GM21528 (cell line): ENCODE measurements around the gene ATP10D.
"Not testable (repeated sequence)": the region's sequence is repeated elsewhere in the genome, so short reads cannot be mapped to it uniquely, and the experiment has no call there.

Experiments used
- ATAC-seq: cut with Tn5 transposase; IDR thresholded peaks from one replicate; pipeline ENCODE4 v1.9.1; 2021; ENCODE audit warnings: mild to moderate bottlenecking, moderate library complexity; ENCODE audit not compliant: unreplicated experiment, low FRiP score

Gene ATP10D

GRCh38 chr4:47532658-47533057 is 47.6 kb downstream of the ATP10D start:
- no peak for ATAC-seq

DNA sequence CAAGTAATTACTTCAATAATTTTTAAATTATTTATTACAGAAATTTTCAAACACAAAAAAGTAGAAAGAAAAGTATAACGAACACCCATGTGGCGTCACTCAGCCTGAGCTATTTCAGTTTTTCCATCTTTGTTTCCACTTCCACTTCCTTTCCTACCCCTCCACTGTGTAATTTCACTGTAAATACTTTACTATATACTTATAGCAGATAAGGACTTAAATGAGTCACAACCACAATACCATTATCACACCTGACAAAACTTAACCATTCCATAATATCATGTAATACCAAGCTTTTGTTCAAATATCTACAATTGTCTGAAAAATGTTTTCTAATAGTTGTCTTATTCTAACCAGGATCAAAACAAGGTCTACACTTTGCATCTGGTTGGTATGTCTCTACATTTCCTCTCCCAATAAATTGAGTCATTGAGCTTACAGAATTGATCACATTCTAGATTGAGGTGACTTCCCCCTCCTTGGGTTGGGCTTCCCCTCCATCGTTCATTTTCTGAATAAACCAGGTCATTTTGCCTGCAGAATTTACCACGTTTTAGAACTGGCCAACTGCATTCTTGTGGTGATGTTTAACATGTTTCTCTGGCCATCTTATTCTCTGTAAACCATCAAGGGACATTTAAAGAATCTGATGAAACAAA is 48.7 kb downstream of the ATP10D start:
- no peak for ATAC-seq

GRCh38 chr4:47534772-47535171 is 49.7 kb downstream of the ATP10D start:
- ATAC-seq = no peak

GRCh38 chr4:47535567-47536147 is 50.6 kb downstream of the ATP10D start:
- ATAC-seq = no peak

DNA sequence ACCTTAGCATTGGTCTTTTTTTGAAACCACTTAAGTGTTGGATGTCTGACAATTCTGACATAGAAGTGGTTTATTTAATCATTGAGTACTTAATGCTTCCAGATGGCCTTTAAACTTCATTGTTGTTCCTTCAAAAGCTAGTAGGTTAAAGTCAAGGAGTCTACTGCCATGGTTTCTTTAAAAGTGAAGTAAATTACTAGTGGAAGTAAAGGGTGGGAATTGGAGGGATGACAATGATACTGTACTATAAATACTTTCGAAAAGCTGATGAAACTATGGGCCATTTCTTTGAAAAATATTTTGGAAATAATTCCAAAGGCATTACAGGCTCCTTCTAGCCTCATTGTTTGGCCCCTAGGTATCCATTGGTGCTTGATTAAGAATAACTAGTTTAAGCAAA is 51.9 kb downstream of the ATP10D start:
- ATAC-seq = no peak

DNA sequence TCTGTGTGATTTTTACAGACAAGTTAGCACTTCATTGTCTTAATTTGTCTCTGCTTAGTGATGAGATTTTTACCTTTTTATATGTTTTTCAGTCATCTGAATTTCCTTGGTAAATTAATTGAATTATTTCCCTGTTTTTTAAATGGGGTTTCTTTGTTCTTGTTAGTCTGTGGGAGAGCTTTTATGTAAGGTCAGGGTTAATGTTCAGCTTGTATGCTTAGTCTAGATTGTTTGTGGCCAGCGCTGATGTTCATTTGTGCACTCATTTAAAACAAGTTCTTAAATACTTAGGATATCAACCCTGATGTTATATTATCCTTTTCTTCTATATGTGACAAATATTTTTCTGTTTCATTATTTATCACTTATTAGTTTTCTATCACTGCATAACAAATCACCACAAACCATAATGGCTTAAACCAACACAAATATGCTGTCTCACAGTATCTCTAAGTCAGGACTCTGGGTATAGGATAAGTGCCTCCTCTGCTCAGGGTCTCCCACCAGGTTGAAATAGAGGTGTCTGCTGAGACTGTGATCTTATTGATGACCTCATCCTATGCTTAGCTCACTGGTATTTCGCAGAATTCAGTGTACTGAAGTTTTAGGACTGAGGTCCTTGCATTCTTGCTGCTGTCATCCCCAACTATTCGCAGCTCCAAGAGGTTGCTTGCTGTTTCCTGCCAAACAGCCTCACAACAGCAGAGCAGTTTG is 53.2 kb downstream of the ATP10D start:
- no peak for ATAC-seq

GRCh38 chr4:47538825-47539154 is 53.7 kb downstream of the ATP10D start:
- ATAC-seq = no peak

- ATAC-seq = not testable (repeated sequence)
These were observed 57.6 kb downstream of the ATP10D start for GRCh38 chr4:47542640-47543039.

DNA sequence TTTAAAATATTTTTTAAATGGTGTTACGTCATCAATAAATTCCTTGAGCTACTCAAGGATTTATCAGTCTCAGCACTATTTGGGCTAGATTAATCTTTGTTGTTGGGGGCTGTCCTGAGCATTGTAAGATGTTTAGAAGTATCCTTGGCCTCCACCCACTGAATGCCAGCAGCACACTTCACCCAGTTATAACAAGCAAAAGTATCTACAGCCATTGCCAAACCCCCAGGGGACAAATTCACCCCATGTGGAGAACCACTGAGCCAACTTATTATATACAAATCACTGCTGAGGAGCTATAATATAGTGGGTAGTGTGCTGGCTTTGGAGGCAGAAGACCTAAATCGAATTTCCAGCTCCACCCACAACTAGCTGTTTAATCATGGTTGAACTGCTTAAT is 58.3 kb downstream of the ATP10D start:
- ATAC-seq = no peak

DNA sequence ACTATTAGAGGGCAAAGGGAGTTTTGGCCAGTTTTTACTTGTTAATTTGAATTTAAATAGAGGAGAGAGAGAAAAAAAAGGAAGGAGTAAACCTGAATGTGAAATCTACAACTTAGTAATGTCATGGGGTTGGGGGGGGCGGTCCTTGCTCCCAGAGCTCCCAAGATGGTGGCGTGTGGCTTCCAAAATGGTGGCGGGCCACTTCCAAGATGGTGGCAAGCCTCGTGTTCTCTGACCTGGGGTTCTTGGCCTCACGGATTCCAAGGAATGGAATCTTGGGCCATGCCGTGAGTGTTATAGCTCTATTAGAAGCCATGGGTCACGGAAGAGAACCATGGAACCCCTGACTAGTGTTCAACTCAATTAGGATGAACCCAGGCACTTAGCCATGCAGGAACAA is 65.3 kb downstream of the ATP10D start:
- not testable (repeated sequence) for ATAC-seq

DNA sequence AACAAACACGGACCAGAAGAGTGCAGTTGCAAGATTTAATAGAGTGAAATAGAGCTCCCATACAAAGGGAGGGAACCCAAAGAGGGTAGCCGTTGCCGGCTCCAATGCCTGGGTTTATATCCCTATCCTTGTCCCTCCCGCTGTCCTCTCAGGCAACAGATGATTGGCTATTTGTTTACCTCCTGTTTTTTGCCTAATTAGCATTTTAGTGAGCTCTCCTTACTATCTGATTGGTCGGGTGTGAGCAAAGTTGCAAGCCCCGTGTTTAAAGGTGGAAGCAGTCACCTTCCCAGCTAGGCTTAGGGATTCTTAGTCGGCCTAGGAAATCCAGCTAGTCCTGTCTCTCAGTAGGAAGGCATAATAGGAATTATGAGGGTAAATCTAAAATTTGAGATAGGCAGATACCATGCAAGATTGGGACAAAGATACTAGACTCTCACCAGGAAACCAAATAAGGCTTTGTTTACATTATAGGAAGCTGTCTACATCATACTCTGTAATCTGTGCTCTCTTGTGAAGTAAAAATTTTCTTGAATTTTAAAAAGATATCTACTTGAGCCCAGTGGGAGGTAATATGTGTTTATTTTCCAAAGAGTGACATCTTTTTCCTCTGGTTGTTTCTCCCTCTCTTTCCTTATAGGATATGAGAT is 65.9 kb downstream of the ATP10D start:
- ATAC-seq = no peak

GRCh38 chr4:47551682-47552081 is 66.6 kb downstream of the ATP10D start:
- no peak for ATAC-seq

GRCh38 chr4:47553329-47554125 is 68.5 kb downstream of the ATP10D start:
- no peak for ATAC-seq

DNA sequence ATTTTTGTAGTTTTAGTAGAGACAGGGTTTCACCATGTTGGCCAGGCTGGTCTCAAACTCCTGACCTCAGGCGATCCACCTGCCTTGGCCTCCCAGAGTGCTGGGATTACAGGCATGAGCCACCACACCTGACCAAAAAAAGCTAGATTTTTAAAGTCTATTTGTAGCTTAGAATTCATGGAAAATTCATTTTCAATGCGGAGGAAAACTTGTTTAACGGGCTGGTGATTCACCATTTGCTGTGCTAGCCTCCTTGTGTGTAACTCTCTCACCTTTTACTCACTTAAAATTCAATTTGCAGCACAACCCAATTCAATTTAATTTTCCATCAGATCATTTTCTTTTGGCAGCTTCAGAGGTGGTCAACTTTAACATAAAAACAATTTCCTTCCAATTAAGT is 70.8 kb downstream of the ATP10D start:
- ATAC-seq = not testable (repeated sequence)

- no peak for ATAC-seq
These were observed 72.2 kb downstream of the ATP10D start for GRCh38 chr4:47557255-47557654.

GRCh38 chr4:47560682-47561081 is 75.6 kb downstream of the ATP10D start:
- no peak for ATAC-seq

DNA sequence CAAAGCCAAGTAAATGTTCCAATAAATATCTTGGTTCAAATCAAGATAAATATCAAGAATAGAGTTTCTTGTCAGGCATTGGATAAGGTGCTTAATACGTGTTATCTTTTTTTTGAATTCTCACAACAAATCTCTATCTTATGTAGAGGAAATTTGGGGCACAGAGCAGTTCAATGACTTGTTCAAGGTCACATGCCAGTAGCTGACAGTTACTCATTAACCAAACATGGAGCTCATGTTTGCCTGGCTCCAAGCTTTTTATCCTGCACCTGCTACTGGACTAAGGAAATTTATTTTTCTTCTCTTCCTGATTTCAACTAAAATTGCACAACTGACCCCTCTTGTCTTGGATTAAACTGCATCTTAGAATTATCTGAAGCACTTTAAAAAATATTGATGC is 76.3 kb downstream of the ATP10D start:
- no peak for ATAC-seq

DNA sequence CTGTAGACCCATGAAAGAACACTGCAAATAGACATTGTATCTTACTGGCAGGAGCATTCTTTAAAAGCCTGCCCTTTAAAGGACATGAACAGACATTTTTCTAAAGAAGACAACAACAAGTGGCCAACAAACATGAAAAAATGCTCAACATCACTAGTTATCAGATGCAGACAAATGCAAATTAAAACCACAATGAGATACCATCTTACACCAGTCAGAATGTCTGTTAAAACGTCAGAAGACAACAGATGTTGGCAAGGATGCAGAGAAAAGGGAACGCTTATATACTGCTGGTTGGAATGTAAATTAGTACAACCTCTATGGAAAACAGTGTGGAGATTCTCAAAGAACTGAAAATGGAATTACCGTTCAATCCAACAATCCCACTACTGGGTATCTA is 77.2 kb downstream of the ATP10D start:
- ATAC-seq = no peak

GRCh38 chr4:47566566-47566965 is 81.5 kb downstream of the ATP10D start:
- ATAC-seq = no peak

- no peak for ATAC-seq
These were observed 81.9 kb downstream of the ATP10D start for GRCh38 chr4:47566969-47567368.

DNA sequence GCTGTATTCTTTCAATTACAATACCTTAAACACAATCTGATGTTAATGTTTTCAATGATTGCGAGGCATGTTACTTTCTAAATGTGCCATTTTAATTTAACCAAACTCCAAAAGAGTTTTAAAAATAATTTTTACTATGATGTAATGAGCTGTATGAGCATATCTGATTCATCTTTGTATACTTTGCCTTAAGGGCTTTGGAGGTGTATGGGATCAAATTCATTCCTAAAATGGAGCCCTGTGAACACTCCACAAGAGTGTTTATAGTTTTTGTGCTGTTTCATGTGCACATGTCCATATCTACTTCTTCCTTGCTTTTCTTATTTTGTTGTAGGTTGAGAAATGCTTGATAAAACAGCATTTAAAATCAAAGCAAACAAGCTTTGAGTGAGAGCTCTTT is 82.4 kb downstream of the ATP10D start:
- no peak for ATAC-seq
